ENCODE measurements around the gene AGAP1.

Gene AGAP1

GRCh38 chr2:235638541-235639427 is 144.9 kb downstream of the AGAP1 start:
- intact Hi-C loops (cut with DNase I), result loop anchor here (2.0 kb wide), 1 partner anchor 24 kb away; no protein-coding TSS in a partner anchor
- DNase-seq, result peak in 9 of 10 donors; percentile 49 to 96 (median 68)

GRCh38 chr2:235639428-235639773 is 145.6 kb downstream of the AGAP1 start:
- intact Hi-C loops (cut with DNase I), result loop anchor here (2.0 kb wide), 1 partner anchor 25 kb away; no protein-coding TSS in a partner anchor
- peak; percentile 71 to 97 (median 86) for DNase-seq

- intact Hi-C loops (cut with DNase I), result loop anchor here (2.0 kb wide), 1 partner anchor 25 kb away; no protein-coding TSS in a partner anchor
Measured at GRCh38 chr2:235639885-235640284, 146.0 kb downstream of the AGAP1 start.

GRCh38 chr2:235640377-235640776 is 146.5 kb downstream of the AGAP1 start:
- intact Hi-C loops (cut with DNase I), result no loop called here
- no peak for DNase-seq

More at GRCh38 chr2:235639885-235640284, 146.0 kb downstream of the AGAP1 start:
- no peak for DNase-seq

GRCh38 chr2:235640926-235641723 is 147.3 kb downstream of the AGAP1 start:
- no peak for DNase-seq
- intact Hi-C loops (cut with DNase I), result no loop called here

- intact Hi-C loops (cut with DNase I), result loop anchor here (2.0 kb wide), 1 partner anchor 23 kb away; no protein-coding TSS in a partner anchor
Measured at GRCh38 chr2:235641956-235642355, 148.1 kb downstream of the AGAP1 start.

GRCh38 chr2:235642446-235643098 is 148.7 kb downstream of the AGAP1 start:
- intact Hi-C loops (cut with DNase I), result loop anchor here (2.0 kb wide), 1 partner anchor 22 kb away; no protein-coding TSS in a partner anchor
- DNase-seq, result no peak

More at GRCh38 chr2:235641956-235642355, 148.1 kb downstream of the AGAP1 start:
- DNase-seq, result no peak

- intact Hi-C loops (cut with DNase I), result loop anchor here (2.0 kb wide), 1 partner anchor 21 kb away; no protein-coding TSS in a partner anchor
- peak in 3 of 10 donors; percentile 45 to 63 (median 53) for DNase-seq
Measured at GRCh38 chr2:235643680-235644511, 150.1 kb downstream of the AGAP1 start.

GRCh38 chr2:235647264-235647663 is 153.4 kb downstream of the AGAP1 start:
- no peak for DNase-seq
- intact Hi-C loops (cut with DNase I), result no loop called here

- no peak for DNase-seq
- intact Hi-C loops (cut with DNase I), result no loop called here
Measured at GRCh38 chr2:235647877-235648276, 154.0 kb downstream of the AGAP1 start.

- DNase-seq, result no peak
- intact Hi-C loops (cut with DNase I), result no loop called here
Measured at GRCh38 chr2:235649418-235649817, 155.6 kb downstream of the AGAP1 start.

GRCh38 chr2:235651643-235652042 is 157.8 kb downstream of the AGAP1 start:
- DNase-seq, result no peak
- intact Hi-C loops (cut with DNase I), result no loop called here

GRCh38 chr2:235654103-235654813 is 160.4 kb downstream of the AGAP1 start:
- DNase-seq, result no peak
- intact Hi-C loops (cut with DNase I), result no loop called here

- intact Hi-C loops (cut with DNase I), result no loop called here
- peak in 2 of 10 donors; percentile 33 to 65 for DNase-seq
Measured at GRCh38 chr2:235658351-235659174, 164.7 kb downstream of the AGAP1 start.

- DNase-seq, result peak in 2 of 10 donors; percentile 34 to 79
- intact Hi-C loops (cut with DNase I), result no loop called here
Measured at GRCh38 chr2:235659767-235660322, 166.0 kb downstream of the AGAP1 start.

- intact Hi-C loops (cut with DNase I), result no loop called here
- DNase-seq, result no peak
Measured at GRCh38 chr2:235660484-235661082, 166.7 kb downstream of the AGAP1 start.

All from posterior cingulate gyrus (tissue), 11 donors.